ENCODE measurements around the gene PHGDH. TPM values are rescaled to one million over a fixed set of nuclear protein-coding genes. Genes with fewer than 3 reads are reported as not detected.

The PHGDH gene
- polyA plus RNA-seq, 4 donors: 1.3 to 205 (median 39.2) TPM

GRCh38 chr1:119762953-119763352 is 51.2 kb downstream of the PHGDH start:
- Histone ChIP-seq H3K36me3 (ENCODE audit: control insufficient read depth in 3 of 3, insufficient read depth in 2 of 3, low read depth in 1 of 3, low read length in 3 of 3) (peaks cover 0 to 22% (median 0%) of the 10 kb centered on the region in 3 donors), H3K4me1 (ENCODE audit: control insufficient read depth in 3 of 3, insufficient read depth in 2 of 3, low read depth in 1 of 3, low read length in 2 of 3) (peaks cover 0 to 11% (median 0%) of the 10 kb centered on the region in 3 donors), H3K27me3 (ENCODE audit: control insufficient read depth in 3 of 3, insufficient read depth in 3 of 3, low read length in 3 of 3) (no peaks in the 10 kb centered on the region), H3K9me3 (ENCODE audit: control insufficient read depth in 2 of 2, insufficient read depth in 1 of 2, low read depth in 1 of 2, low read length in 1 of 2) (no peaks in the 10 kb centered on the region), H3K27ac (ENCODE audit: low read depth in 1 of 3, low read length in 2 of 3) (no peak overlapping the region), H3K4me3 (ENCODE audit: low read depth in 1 of 3, low read length in 3 of 3) (no peak overlapping the region)
- DNase-seq (no peak), FAIRE-seq (no peak)
- 18 to 67% (median 35%) methylated on average over 1 of the region's 1 CpG for WGBS, 3 donors

- H3K27me3 ChIP-seq (ENCODE audit: control insufficient read depth in 3 of 3, insufficient read depth in 3 of 3, low read length in 3 of 3): no peaks in the 10 kb centered on the region
- WGBS, 3 donors: 38 to 73% (median 61%) methylated on average over 6 of the region's 6 CpGs
- peaks cover 0 to 20% (median 2%) of the 10 kb centered on the region in 3 donors for H3K4me1 ChIP-seq (ENCODE audit: control insufficient read depth in 3 of 3, insufficient read depth in 2 of 3, low read depth in 1 of 3, low read length in 2 of 3)
- no peak overlapping the region for H3K27ac ChIP-seq (ENCODE audit: low read depth in 1 of 3, low read length in 2 of 3)
- no peak overlapping the region for H3K4me3 ChIP-seq (ENCODE audit: low read depth in 1 of 3, low read length in 3 of 3)
- peaks cover 0 to 15% (median 0%) of the 10 kb centered on the region in 3 donors for H3K36me3 ChIP-seq (ENCODE audit: control insufficient read depth in 3 of 3, insufficient read depth in 2 of 3, low read depth in 1 of 3, low read length in 3 of 3)
- H3K9me3 ChIP-seq (ENCODE audit: control insufficient read depth in 2 of 2, insufficient read depth in 1 of 2, low read depth in 1 of 2, low read length in 1 of 2): no peaks in the 10 kb centered on the region
- DNase-seq (no peak), FAIRE-seq (no peak)
These were observed 52.5 kb downstream of the PHGDH start for GRCh38 chr1:119764220-119764619.

GRCh38 chr1:119766374-119766794 is 54.6 kb downstream of the PHGDH start:
- H3K27me3 ChIP-seq (ENCODE audit: control insufficient read depth in 3 of 3, insufficient read depth in 3 of 3, low read length in 3 of 3): no peaks in the 10 kb centered on the region
- peaks cover 1 to 40% (median 5%) of the 10 kb centered on the region in 3 donors for H3K4me1 ChIP-seq (ENCODE audit: control insufficient read depth in 3 of 3, insufficient read depth in 2 of 3, low read depth in 1 of 3, low read length in 2 of 3)
- DNase-seq (peak; percentile 60 to 61), FAIRE-seq (no peak)
- 15 to 31% (median 24%) methylated on average over 4 of the region's 4 CpGs for WGBS, 3 donors
- peak overlapping the region in 1 of 3 donors; percentile 48 for H3K4me3 ChIP-seq (ENCODE audit: low read depth in 1 of 3, low read length in 3 of 3)
- peak overlapping the region; percentile 39 to 79 (median 48) for H3K27ac ChIP-seq (ENCODE audit: low read depth in 1 of 3, low read length in 2 of 3)
- H3K9me3 ChIP-seq (ENCODE audit: control insufficient read depth in 2 of 2, insufficient read depth in 1 of 2, low read depth in 1 of 2, low read length in 1 of 2): no peaks in the 10 kb centered on the region
- peaks cover 0 to 10% (median 0%) of the 10 kb centered on the region in 3 donors for H3K36me3 ChIP-seq (ENCODE audit: control insufficient read depth in 3 of 3, insufficient read depth in 2 of 3, low read depth in 1 of 3, low read length in 3 of 3)

- no peak for FAIRE-seq
- Histone ChIP-seq H3K27ac (ENCODE audit: low read depth in 1 of 3, low read length in 2 of 3) (peak overlapping the region in 2 of 3 donors; percentile 47 to 79), H3K4me1 (ENCODE audit: control insufficient read depth in 3 of 3, insufficient read depth in 2 of 3, low read depth in 1 of 3, low read length in 2 of 3) (peaks cover 3 to 44% (median 7%) of the 10 kb centered on the region in 3 donors)
These were observed 55.8 kb downstream of the PHGDH start for GRCh38 chr1:119767486-119767885.

GRCh38 chr1:119768778-119769177 is 57.0 kb downstream of the PHGDH start, which contains the start of gene HMGCS2:
Gene HMGCS2 (minus strand): TSS chr1:119768905. CDS start chr1:119768844, 61 bp downstream.
- peak within 1 kb of the TSS; percentile 52 to 79 (median 59) for H3K27ac ChIP-seq (ENCODE audit: low read depth in 1 of 3, low read length in 2 of 3)
- peaks cover 0 to 6% (median 0%) of the 10 kb centered on the region in 3 donors for H3K36me3 ChIP-seq (ENCODE audit: control insufficient read depth in 3 of 3, insufficient read depth in 2 of 3, low read depth in 1 of 3, low read length in 3 of 3)
- no peak for FAIRE-seq
- peak within 1 kb of the TSS in 2 of 3 donors; percentile 25 to 48 for H3K4me3 ChIP-seq (ENCODE audit: low read depth in 1 of 3, low read length in 3 of 3)
- DNase-seq: peak; percentile 84 to 92
- H3K27me3 ChIP-seq (ENCODE audit: control insufficient read depth in 3 of 3, insufficient read depth in 3 of 3, low read length in 3 of 3): no peaks in the 10 kb centered on the region
- no peaks in the 10 kb centered on the region for H3K9me3 ChIP-seq (ENCODE audit: control insufficient read depth in 2 of 2, insufficient read depth in 1 of 2, low read depth in 1 of 2, low read length in 1 of 2)
- WGBS, 3 donors: 18 to 58% (median 29%) methylated on average over 8 of the region's 8 CpGs
- H3K4me1 ChIP-seq (ENCODE audit: control insufficient read depth in 3 of 3, insufficient read depth in 2 of 3, low read depth in 1 of 3, low read length in 2 of 3): peaks cover 6 to 55% (median 7%) of the 10 kb centered on the region in 3 donors

More at GRCh38 chr1:119767486-119767885, 55.8 kb downstream of the PHGDH start:
- H3K4me3 ChIP-seq (ENCODE audit: low read depth in 1 of 3, low read length in 3 of 3): peak overlapping the region in 1 of 3 donors; percentile 48
- peaks cover 0 to 6% (median 0%) of the 10 kb centered on the region in 3 donors for H3K36me3 ChIP-seq (ENCODE audit: control insufficient read depth in 3 of 3, insufficient read depth in 2 of 3, low read depth in 1 of 3, low read length in 3 of 3)
- no peaks in the 10 kb centered on the region for H3K27me3 ChIP-seq (ENCODE audit: control insufficient read depth in 3 of 3, insufficient read depth in 3 of 3, low read length in 3 of 3)
- no peaks in the 10 kb centered on the region for H3K9me3 ChIP-seq (ENCODE audit: control insufficient read depth in 2 of 2, insufficient read depth in 1 of 2, low read depth in 1 of 2, low read length in 1 of 2)
- peak in 1 of 2 donors; percentile 44 for DNase-seq
- WGBS, 3 donors: 5 to 41% (median 23%) methylated on average over 2 of the region's 2 CpGs

- no peak for FAIRE-seq
These were observed 59.3 kb downstream of the PHGDH start for GRCh38 chr1:119771016-119771415.

GRCh38 chr1:119771770-119772169 is 60.0 kb downstream of the PHGDH start:
- DNase-seq (no peak), FAIRE-seq (no peak)
- Histone ChIP-seq H3K4me3 (ENCODE audit: low read depth in 1 of 3, low read length in 3 of 3) (no peak overlapping the region), H3K27me3 (ENCODE audit: control insufficient read depth in 3 of 3, insufficient read depth in 3 of 3, low read length in 3 of 3) (no peaks in the 10 kb centered on the region), H3K27ac (ENCODE audit: low read depth in 1 of 3, low read length in 2 of 3) (peak overlapping the region in 1 of 3 donors; percentile 19), H3K4me1 (ENCODE audit: control insufficient read depth in 3 of 3, insufficient read depth in 2 of 3, low read depth in 1 of 3, low read length in 2 of 3) (peaks cover 7 to 63% (median 9%) of the 10 kb centered on the region in 3 donors), H3K36me3 (ENCODE audit: control insufficient read depth in 3 of 3, insufficient read depth in 2 of 3, low read depth in 1 of 3, low read length in 3 of 3) (no peaks in the 10 kb centered on the region), H3K9me3 (ENCODE audit: control insufficient read depth in 2 of 2, insufficient read depth in 1 of 2, low read depth in 1 of 2, low read length in 1 of 2) (no peaks in the 10 kb centered on the region)
- WGBS, 3 donors: 72 to 83% (median 74%) methylated on average over 3 of the region's 3 CpGs

More at GRCh38 chr1:119771016-119771415, 59.3 kb downstream of the PHGDH start:
- H3K27me3 ChIP-seq (ENCODE audit: control insufficient read depth in 3 of 3, insufficient read depth in 3 of 3, low read length in 3 of 3): no peaks in the 10 kb centered on the region
- peak in 1 of 2 donors; percentile 64 for DNase-seq
- H3K27ac ChIP-seq (ENCODE audit: low read depth in 1 of 3, low read length in 2 of 3): peak overlapping the region in 1 of 3 donors; percentile 19
- H3K36me3 ChIP-seq (ENCODE audit: control insufficient read depth in 3 of 3, insufficient read depth in 2 of 3, low read depth in 1 of 3, low read length in 3 of 3): no peaks in the 10 kb centered on the region
- no peak overlapping the region for H3K4me3 ChIP-seq (ENCODE audit: low read depth in 1 of 3, low read length in 3 of 3)
- peaks cover 7 to 63% (median 9%) of the 10 kb centered on the region in 3 donors for H3K4me1 ChIP-seq (ENCODE audit: control insufficient read depth in 3 of 3, insufficient read depth in 2 of 3, low read depth in 1 of 3, low read length in 2 of 3)
- 11 to 30% (median 28%) methylated on average over 2 of the region's 2 CpGs for WGBS, 3 donors
- no peaks in the 10 kb centered on the region for H3K9me3 ChIP-seq (ENCODE audit: control insufficient read depth in 2 of 2, insufficient read depth in 1 of 2, low read depth in 1 of 2, low read length in 1 of 2)

- DNase-seq: no peak
- Histone ChIP-seq H3K27ac (ENCODE audit: low read depth in 1 of 3, low read length in 2 of 3) (peak overlapping the region in 1 of 3 donors; percentile 93), H3K27me3 (ENCODE audit: control insufficient read depth in 3 of 3, insufficient read depth in 3 of 3, low read length in 3 of 3) (no peaks in the 10 kb centered on the region), H3K4me3 (ENCODE audit: low read depth in 1 of 3, low read length in 3 of 3) (no peak overlapping the region), H3K4me1 (ENCODE audit: control insufficient read depth in 3 of 3, insufficient read depth in 2 of 3, low read depth in 1 of 3, low read length in 2 of 3) (peaks cover 7 to 63% (median 9%) of the 10 kb centered on the region in 3 donors), H3K9me3 (ENCODE audit: control insufficient read depth in 2 of 2, insufficient read depth in 1 of 2, low read depth in 1 of 2, low read length in 1 of 2) (no peaks in the 10 kb centered on the region), H3K36me3 (ENCODE audit: control insufficient read depth in 3 of 3, insufficient read depth in 2 of 3, low read depth in 1 of 3, low read length in 3 of 3) (no peaks in the 10 kb centered on the region)
- FAIRE-seq: no peak
- WGBS, 3 donors: 87 to 93% (median 92%) methylated on average over 2 of the region's 2 CpGs
These were observed 60.6 kb downstream of the PHGDH start for GRCh38 chr1:119772298-119772697.

Data from small intestine (tissue), 7 donors.